Measurements from ENCODE around the gene USP3.
"Not testable (repeated sequence)": the region's sequence is repeated elsewhere in the genome, so short reads cannot be mapped to it uniquely, and the experiment has no call there.

Gene USP3

GRCh38 chr15:63517202-63517601, 12.8 kb downstream of the USP3 start:
- no peak for DNase-seq

DNA sequence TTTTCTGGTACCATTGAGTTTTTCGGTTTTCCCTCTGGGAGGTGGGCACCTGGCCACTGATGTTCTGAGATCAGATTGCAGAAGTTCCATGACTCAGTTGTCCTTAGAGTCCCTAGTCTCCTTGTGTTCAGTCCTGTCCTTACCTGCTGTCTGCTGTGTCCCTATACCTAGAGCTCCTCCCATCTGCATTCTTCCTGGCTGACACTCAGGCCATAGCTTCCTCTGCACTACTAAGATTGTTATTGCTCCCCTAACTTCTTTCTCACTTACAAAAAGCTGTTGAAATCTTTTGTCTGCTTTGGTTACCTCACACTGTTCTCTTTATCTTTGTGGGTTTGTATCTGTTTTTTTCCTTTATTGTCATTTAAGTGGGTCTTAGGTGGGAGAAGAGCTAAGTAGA, 13.2 kb downstream of the USP3 start:
- no peak for DNase-seq

DNA sequence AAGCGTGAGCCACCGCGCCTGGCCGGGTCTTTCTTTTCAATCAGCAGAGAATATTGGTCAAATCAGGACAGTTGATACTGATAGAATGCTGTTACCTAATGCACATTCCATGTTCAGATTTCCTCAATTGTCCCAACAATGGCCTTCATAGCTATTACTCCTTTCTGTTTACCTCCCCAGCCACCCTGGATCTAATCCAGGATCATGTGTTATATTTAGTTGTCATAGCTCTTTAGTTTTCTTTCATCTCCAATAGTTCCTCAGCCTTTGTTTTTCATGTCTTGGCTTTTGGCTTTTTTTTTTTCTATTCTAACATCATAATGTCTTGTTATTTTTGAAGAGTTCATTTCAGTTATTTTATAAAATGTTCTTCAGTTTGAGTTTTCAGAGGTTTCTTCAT, 14.6 kb downstream of the USP3 start:
- DNase-seq: no peak

DNA sequence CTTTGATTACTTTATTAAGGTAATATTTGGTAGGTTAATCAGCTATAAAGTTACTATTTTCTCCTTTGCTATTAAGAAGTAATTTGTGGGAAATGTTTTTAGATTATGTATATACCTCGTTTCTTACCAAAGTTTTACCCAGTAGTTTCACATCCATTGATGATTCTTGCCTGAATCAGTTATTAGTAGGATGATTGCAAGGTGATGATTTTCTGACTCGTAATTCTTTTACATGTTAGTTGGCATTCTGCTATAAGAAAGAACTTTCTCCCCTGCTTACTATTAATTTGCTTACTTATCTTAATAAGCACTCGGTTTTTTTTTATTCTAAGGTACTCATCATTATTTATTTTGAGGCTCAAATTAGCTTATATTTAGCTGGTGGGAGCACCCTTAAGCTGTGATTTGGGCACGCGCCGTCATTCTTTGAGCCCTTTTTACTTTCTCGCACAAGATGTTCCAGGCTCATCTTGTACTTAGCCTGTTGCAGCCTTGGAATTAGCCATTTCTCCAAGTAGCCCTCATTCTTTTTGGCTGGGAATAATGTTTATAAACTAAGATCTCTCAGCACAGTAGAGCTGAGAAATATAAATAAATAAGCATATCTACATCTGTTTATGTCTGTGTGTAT, 15.3 kb downstream of the USP3 start:
- DNase-seq: no peak

- not testable (repeated sequence) for DNase-seq
Measured at GRCh38 chr15:63520462-63520861, 16.1 kb downstream of the USP3 start.

DNA sequence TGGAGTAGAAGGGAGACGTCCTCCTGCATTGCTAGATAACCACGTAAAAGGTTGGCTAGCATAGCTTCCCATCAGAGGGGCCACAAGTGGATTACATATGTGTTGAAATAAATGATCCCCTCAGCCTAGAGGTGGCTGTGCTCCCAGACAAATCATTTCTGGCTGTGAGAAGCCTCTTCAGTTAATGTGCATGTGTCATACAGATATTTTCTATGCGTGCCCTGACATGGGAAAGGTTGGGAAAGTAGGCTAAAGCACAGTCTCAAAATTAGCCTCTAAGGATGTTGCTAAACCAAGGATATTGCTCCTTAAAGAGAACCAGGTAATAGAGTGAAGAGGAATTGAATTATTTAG, 17.8 kb downstream of the USP3 start:
- DNase-seq: no peak

DNA sequence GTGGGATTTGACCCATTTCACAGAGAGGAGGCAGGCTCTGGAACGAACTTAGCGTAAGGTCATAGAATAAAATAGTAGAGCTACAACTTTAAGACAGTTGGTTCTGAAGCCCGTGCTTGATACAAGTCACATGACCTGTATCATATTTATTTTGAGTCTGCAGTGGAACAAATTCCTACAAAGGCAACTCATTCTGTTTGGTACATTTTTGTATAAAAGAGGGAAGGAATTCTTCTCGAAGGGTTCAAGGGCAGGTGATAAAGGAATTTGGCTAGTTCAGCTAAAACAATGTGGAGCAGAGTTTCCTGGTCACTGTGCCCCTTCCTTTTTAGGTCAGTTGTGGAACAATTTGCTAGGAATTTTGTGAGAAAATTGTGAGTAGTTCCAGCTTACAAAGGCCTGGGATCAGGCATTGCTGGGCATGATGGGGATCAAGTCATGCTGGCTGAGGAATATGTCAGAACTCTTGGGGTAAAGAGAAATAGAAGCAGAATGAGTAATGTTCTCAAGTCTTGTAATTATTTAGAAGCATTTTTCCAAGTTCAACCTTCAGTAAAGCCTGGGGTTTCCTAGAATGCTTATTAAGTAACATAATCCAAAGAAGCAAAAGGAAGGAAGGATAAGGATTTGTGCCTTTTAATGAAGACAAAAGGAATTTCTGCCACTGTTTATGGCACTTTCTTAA, 19.1 kb downstream of the USP3 start:
- DNase-seq: no peak

DNA sequence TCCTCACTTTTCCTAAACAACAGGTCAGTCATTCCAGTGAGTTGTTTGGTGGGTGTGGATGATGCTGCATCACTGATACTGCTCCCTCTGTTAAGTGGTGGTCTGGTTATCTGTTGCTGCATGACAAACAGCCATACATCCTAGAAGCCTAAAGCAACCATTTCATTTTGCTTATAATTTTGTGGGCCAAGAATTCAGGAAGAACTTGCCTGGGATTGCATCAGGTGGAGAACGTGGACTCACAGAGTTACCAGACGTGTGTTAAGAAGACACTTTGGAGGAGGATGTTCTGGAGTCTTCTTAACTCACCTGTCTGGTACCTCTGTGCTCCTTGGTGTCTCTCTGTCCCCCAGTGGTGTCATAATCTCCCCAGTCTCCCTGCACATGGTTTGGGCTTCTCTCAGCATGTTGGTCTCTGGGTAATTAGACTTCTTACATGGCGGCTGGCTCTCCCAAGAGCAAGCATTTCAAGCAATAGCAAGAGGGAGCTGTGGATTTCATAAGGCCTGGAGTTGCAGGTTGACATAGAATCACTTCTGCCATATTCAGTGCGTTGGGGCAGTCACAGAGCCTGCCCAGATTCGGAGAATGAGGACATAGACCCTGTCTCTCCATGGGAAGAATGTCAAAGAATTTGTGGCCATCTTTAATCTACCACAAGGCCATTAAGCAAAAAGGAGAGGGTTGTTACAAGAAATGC, 20.1 kb downstream of the USP3 start:
- DNase-seq: no peak

DNA sequence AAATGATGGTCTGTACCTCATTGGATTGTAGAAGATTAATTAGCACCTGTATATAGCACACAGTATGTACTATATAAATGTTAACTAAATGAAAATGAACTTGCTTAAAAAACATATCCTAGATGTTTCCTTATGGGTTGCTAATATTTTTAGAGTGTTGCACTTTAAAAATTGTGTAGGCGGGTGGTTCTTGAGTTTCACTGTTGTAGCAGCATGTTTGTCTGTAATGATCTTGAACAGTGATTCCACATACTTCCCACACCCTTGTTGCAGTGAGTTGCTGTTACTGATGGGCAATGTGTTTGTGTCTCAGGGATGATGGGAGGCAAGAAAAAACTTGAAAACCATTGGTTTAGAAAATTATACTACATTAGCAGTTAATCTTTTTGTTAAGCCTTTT, 22.0 kb downstream of the USP3 start:
- DNase-seq: no peak

- DNase-seq: no peak
Measured at GRCh38 chr15:63528138-63528659, 23.8 kb downstream of the USP3 start.

GRCh38 chr15:63530235-63530634, 25.8 kb downstream of the USP3 start:
- DNase-seq: no peak

GRCh38 chr15:63530752-63531299, 26.4 kb downstream of the USP3 start:
- no peak for DNase-seq

DNA sequence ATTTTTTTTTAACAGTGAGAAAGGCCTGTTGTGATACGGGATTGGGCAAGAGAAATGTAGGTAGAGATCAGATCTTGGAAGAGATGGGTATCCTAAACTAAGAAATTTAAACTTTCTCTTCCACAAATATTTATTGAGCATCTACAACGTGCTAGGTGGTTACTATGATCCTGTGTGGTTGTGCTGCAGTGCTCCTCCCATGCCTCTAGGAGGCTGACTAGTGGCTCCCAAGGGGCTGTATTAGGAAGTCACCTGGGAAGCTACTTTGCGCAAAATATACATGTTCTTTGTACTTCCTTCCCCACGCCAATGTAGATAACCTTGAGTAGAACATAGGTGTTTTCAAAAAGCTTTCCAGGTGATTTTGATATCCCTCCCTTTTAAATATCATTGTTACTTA, 27.2 kb downstream of the USP3 start:
- DNase-seq: no peak

- DNase-seq: no peak
Measured at GRCh38 chr15:63532307-63532744, 27.9 kb downstream of the USP3 start.

DNA sequence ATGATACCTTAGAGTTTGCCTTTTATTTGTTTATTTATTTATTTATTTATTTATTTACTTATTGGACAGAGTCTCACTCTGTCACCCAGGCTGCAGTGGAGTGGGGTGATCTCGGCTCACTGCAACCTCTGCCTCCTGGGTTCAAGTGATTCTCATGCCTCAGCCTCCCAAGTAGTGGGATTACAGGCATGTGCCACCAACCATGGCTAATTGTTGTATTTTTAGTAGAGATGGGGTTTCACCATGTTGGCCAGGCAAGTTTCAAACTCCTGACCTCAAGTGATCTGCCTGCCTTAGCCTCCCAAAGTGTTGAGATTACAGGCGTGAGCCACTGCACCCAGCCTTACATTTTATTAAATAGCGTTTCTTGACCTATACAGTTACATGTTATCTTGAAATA, 30.5 kb downstream of the USP3 start:
- DNase-seq: not testable (repeated sequence)

GRCh38 chr15:63535689-63536088, 31.3 kb downstream of the USP3 start:
- DNase-seq: no peak

- no peak for DNase-seq
Measured at GRCh38 chr15:63538876-63539275, 34.5 kb downstream of the USP3 start.

GRCh38 chr15:63539521-63539920, 35.1 kb downstream of the USP3 start:
- no peak for DNase-seq

DNA sequence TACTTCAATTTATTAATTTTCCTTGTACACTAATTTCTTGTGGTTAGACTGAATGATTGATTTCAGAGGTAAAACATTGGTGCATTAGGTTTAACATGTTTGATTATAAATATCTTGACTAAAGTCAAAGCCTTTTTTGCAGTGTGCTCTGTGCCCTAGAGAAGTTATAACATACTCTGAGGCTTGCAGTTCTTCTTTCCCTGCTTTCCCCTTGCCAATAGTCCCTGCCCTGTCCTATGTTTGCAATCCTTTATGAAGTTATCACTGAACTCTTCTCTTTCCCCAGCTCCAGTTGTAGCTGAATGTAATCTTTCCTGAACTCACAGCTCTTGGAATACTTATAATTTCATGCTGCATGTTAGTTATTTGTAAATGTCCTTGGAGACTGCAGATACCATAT, 35.6 kb downstream of the USP3 start:
- no peak for DNase-seq

GRCh38 chr15:63540449-63540848, 36.1 kb downstream of the USP3 start:
- DNase-seq: no peak

GRCh38 chr15:63544258-63545026, 40.0 kb downstream of the USP3 start:
- no peak for DNase-seq

DNA sequence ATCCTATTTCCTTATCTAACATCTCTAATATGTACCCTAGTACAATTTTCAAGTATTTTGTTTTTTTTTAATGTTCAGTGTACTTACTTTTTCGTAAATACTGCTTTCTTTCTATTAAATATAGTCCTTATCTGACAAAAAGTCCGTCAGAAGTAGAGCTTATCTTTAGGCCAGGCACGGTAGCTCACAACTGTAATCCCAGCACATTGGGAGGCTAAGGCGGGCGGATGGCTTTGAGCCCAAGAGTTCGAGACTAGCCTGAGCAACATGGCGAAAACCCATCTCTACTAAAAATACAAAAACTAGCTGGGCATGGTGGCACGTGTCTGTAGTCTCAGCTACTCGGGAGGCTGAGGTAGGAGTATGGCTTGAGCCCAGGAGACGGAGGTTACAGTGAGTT, 41.1 kb downstream of the USP3 start:
- DNase-seq: no peak

DNA sequence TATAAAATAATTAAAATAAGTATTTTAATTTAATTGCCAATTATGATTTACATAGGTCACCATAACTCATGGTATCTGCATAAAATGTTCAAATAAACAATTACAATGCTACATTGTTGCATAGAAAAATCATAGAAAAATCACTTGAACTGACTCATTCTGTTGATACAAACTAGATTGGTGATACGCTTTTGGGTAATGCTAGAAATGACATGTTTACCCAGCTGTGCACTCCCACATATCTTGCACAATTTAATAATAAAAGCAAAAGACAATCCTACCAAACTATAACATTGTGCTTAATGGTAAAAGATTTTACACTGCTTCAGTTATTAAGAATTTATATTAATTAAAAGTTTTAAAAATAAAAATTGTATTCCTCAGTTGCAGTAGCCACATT, 47.0 kb downstream of the USP3 start:
- no peak for DNase-seq

Data from DMS153 (cell line).